CD14-positive monocyte (primary cell): ENCODE results near the gene DNAJB4. TPM values are rescaled to one million over a fixed set of nuclear protein-coding genes. Genes with fewer than 3 reads are reported as not detected.

ENCODE experiments used
- DNase-seq, 3 donors: peaks; one replicate each; pipeline ENCODE4 v3.0.0-alpha.2; 2011 to 2022
- H2AFZ ChIP-seq: 2 replicates; pipeline ENCODE4 v1.6.0; 2012; ENCODE audit warnings: mild to moderate bottlenecking, low read depth, low read length, inconsistent platforms; ENCODE audit not compliant: insufficient read depth, poor library complexity, severe bottlenecking
- H3K27ac ChIP-seq, 2 donors: 1 replicate in 1 of 2; 2 replicates in 1 of 2; pipeline ENCODE4 v1.5.1; 2012 to 2013; ENCODE audit warnings: low read length in 2 of 2, control low read depth in 1 of 2, inconsistent platforms in 1 of 2, low read depth in 1 of 2, mild to moderate bottlenecking in 1 of 2
- H3K27me3 ChIP-seq, 2 donors: one replicate each; pipeline versions ENCODE4 v1.6.0 to v1.6.1; 2011 to 2013; ENCODE audit warnings: low read length in 2 of 2; ENCODE audit not compliant: control insufficient read depth in 2 of 2, insufficient read depth in 2 of 2
- H3K36me3 ChIP-seq, 2 donors: replicated peaks in 1 of 2; 1 replicate in 1 of 2; 2 replicates in 1 of 2; pipeline versions ENCODE4 v1.5.1 to v1.6.1; 2012 to 2013; ENCODE audit warnings: low read length in 2 of 2, control low read depth in 1 of 2, inconsistent platforms in 1 of 2, mild to moderate bottlenecking in 1 of 2; ENCODE audit not compliant: insufficient read depth in 2 of 2, control insufficient read depth in 1 of 2
- H3K4me1 ChIP-seq, 2 donors: 1 replicate in 1 of 2; 2 replicates in 1 of 2; pipeline versions ENCODE4 v1.5.1 to v1.6.1; 2012 to 2013; ENCODE audit warnings: low read length in 2 of 2, control low read depth in 1 of 2, inconsistent platforms in 1 of 2, mild to moderate bottlenecking in 1 of 2, moderate library complexity in 1 of 2; ENCODE audit not compliant: insufficient read depth in 2 of 2, control insufficient read depth in 1 of 2
- H3K4me2 ChIP-seq: replicated peaks from 2 replicates; pipeline ENCODE3; 2012; ENCODE audit warnings: low read length, moderate library complexity, mild to moderate bottlenecking; ENCODE audit not compliant: poor library complexity, severe bottlenecking; ENCODE audit errors: extremely low read depth
- H3K4me3 ChIP-seq, 3 experiments: fragments of 200-600 bp in 1 of 3; sonication (generic) in 1 of 3; replicated peaks in 1 of 3; 1 replicate in 2 of 3; 2 replicates in 1 of 3; pipeline ENCODE4 v1.5.1; 2011 to 2013; ENCODE audit warnings: low read length in 3 of 3, mild to moderate bottlenecking in 3 of 3, control low read depth in 2 of 3, low read depth in 2 of 3, inconsistent platforms in 1 of 3, moderate library complexity in 1 of 3
- H3K79me2 ChIP-seq: 2 replicates; pipeline ENCODE4 v1.6.0; 2012; ENCODE audit warnings: mild to moderate bottlenecking, control low read depth, inconsistent platforms, low read length, moderate library complexity; ENCODE audit not compliant: insufficient read depth
- H3K9ac ChIP-seq: 2 replicates; pipeline ENCODE4 v1.6.0; 2017; ENCODE audit warnings: low read length, mild to moderate bottlenecking; ENCODE audit not compliant: insufficient read depth, poor library complexity, severe bottlenecking
- H3K9me3 ChIP-seq, 2 donors: replicated peaks in 1 of 2; 1 replicate in 1 of 2; 2 replicates in 1 of 2; pipeline versions ENCODE4 v1.5.1 to v1.6.1; 2012 to 2013; ENCODE audit warnings: low read length in 2 of 2, control low read depth in 1 of 2; ENCODE audit not compliant: control insufficient read depth in 1 of 2, insufficient read depth in 1 of 2
- H4K20me1 ChIP-seq: 2 replicates; pipeline ENCODE4 v1.6.0; 2012; ENCODE audit warnings: mild to moderate bottlenecking, low read length, control low read depth, moderate library complexity; ENCODE audit not compliant: insufficient read depth
- H3K27ac Mint-ChIP-seq, 7 donors: one replicate each; pipeline ENCODE4 v1.8.0; 2020; ENCODE audit warnings: mild to moderate bottlenecking in 7 of 7, mixed read lengths in 7 of 7, moderate library complexity in 6 of 7, inconsistent platforms in 2 of 7
- H3K27me3 Mint-ChIP-seq, 3 donors: one replicate each; pipeline ENCODE4 v1.8.0; 2021 to 2022; ENCODE audit warnings: low read depth in 3 of 3, mild to moderate bottlenecking in 3 of 3, mixed read lengths in 3 of 3, moderate library complexity in 3 of 3, inconsistent platforms in 1 of 3
- H3K36me3 Mint-ChIP-seq, 2 donors: one replicate each; pipeline ENCODE4 v1.8.0; 2020; ENCODE audit warnings: mixed read lengths in 2 of 2, inconsistent platforms in 1 of 2, mild to moderate bottlenecking in 1 of 2
- H3K4me1 Mint-ChIP-seq: one replicate; pipeline ENCODE4 v1.8.0; 2020; ENCODE audit warnings: mild to moderate bottlenecking, mixed read lengths
- H3K4me3 Mint-ChIP-seq, 2 donors: one replicate each; pipeline ENCODE4 v1.8.0; 2020; ENCODE audit warnings: mild to moderate bottlenecking in 2 of 2, mixed read lengths in 2 of 2, moderate library complexity in 1 of 2
- H3K9me3 Mint-ChIP-seq, 7 donors: one replicate each; pipeline ENCODE4 v1.8.0; 2020 to 2022; ENCODE audit warnings: mixed read lengths in 7 of 7, mild to moderate bottlenecking in 6 of 7, moderate library complexity in 6 of 7, inconsistent platforms in 2 of 7
- CTCF ChIP-seq: fragments of 200-600 bp; IDR thresholded peaks from one replicate; pipeline ENCODE4 v1.8.0; 2022; ENCODE audit warnings: antibody characterized with exemption, mild to moderate bottlenecking
- WGBS: methylation state at CpG from one replicate; pipeline ENCODE4 v1.1.5; 2013; ENCODE audit warnings: missing lambda C conversion rate; ENCODE audit not compliant: insufficient coverage; 5-methylcytosine and 5-hydroxymethylcytosine counted together
- intact Hi-C, 2 donors: fragments of 100-400 bp; cut with micrococcal nuclease; formaldehyde crosslinking; loops; one replicate each; pipeline versions ENCODE4 v1.15.0 to v1.15.1; 2023
- polyA plus RNA-seq, 3 donors: library from polyadenylated mRNA; depleted of rRNA in 1 of 3; unstranded in 2 of 3; stranded (reverse) in 1 of 3; fragments of 300-500 nt in 2 of 3; fragments of >200 nt in 1 of 3; fragmentation: Illumina TruSeq in 2 of 3; gene quantifications; 1 replicate in 2 of 3; 2 replicates in 1 of 3; pipeline ENCODE4 v1.2.3, GENCODE V29; 2012 to 2021

DNAJB4 gene
- polyA plus RNA-seq, 3 donors = 2.8 to 4.0 (median 3.6) TPM

GRCh38 chr1:78009276-78009675 is 4.5 kb downstream of the DNAJB4 start:
- Histone ChIP-seq H3K27me3 (no peaks in the 10 kb centered on the region), H3K36me3 (peaks cover 0 to 7% of the 10 kb centered on the region in 2 donors), H3K4me1 (peaks cover 0 to 12% of the 10 kb centered on the region in 2 donors), H3K79me2 (peaks cover 10% of the 10 kb centered on the region), H3K27ac (no peak overlapping the region), H2AFZ (no peak overlapping the region), H4K20me1 (no peaks in the 10 kb centered on the region), H3K4me3 (no peak overlapping the region), H3K9ac (no peak overlapping the region), H3K4me2 (no peak overlapping the region), H3K9me3 (no peaks in the 10 kb centered on the region)
- no peak for TF ChIP-seq CTCF
- Mint-ChIP-seq H3K4me1 (peaks cover 5% of the 10 kb centered on the region), H3K27me3 (peaks cover 0 to 1% (median 0%) of the 10 kb centered on the region in 3 donors), H3K27ac (no peak overlapping the region), H3K4me3 (no peak overlapping the region), H3K9me3 (no peaks in the 10 kb centered on the region), H3K36me3 (peaks cover 5 to 8% of the 10 kb centered on the region in 2 donors)
- intact Hi-C loops = no loop called here
- whole genome bisulfite sequencing = no CpG with 5 or more reads among the region's 3 CpGs
- DNase-seq = no peak

DNA sequence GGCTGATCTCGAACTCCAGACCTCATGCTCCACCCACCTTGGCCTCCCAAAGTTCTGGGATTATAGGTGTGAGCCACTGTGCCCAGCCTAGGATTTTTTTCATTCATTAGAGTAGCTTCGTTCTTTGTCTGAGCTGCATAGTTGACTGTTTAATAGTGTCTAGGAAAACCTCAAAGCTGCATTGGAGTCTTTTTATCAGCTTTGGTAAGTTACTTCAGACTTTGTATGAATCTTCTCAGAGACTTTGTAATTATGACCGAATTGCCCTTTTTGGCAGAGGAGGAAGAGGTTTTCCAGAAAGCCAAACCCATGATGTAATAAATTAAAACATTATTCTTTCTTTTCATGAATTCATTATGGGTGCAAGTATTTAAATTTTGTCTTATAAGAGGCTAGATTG is 5.1 kb downstream of the DNAJB4 start:
- intact Hi-C loops = no loop called here
- Histone ChIP-seq H3K9ac (no peak overlapping the region), H3K79me2 (peaks cover 10% of the 10 kb centered on the region), H3K4me2 (no peak overlapping the region), H3K27me3 (no peaks in the 10 kb centered on the region), H2AFZ (no peak overlapping the region), H3K27ac (no peak overlapping the region), H4K20me1 (no peaks in the 10 kb centered on the region), H3K4me3 (no peak overlapping the region), H3K36me3 (peaks cover 0 to 7% of the 10 kb centered on the region in 2 donors), H3K4me1 (peaks cover 0 to 12% of the 10 kb centered on the region in 2 donors), H3K9me3 (no peaks in the 10 kb centered on the region)
- H3K27ac Mint-ChIP-seq = peak overlapping the region in 1 of 7 donors; percentile 65
- TF ChIP-seq CTCF = no peak
- peaks cover 5% of the 10 kb centered on the region for H3K4me1 Mint-ChIP-seq
- peaks cover 5 to 8% of the 10 kb centered on the region in 2 donors for H3K36me3 Mint-ChIP-seq
- peaks cover 0 to 1% (median 0%) of the 10 kb centered on the region in 7 donors for H3K9me3 Mint-ChIP-seq
- no peak for DNase-seq
- no peaks in the 10 kb centered on the region for H3K27me3 Mint-ChIP-seq
- no CpG with 5 or more reads among the region's 3 CpGs for WGBS
- no peak overlapping the region for H3K4me3 Mint-ChIP-seq
